KG1 (cell line): ENCODE results near the gene PRDM16.

Source experiments
- DNase-seq: peaks from one replicate; lab custom pipeline; 2025; lab: John Stamatoyannopoulos, UW

The PRDM16 gene

GRCh38 chr1:3068564-3069431 lies at the start of gene PRDM16:
Gene PRDM16 (plus strand): TSS chr1:3069203. CDS start chr1:3069260, 57 bp downstream.
- no peak for DNase-seq

- no peak for DNase-seq
Measured at GRCh38 chr1:3019516-3020051, 49.4 kb upstream of the PRDM16 start.

GRCh38 chr1:3020263-3020909 lies 48.6 kb upstream of the PRDM16 start:
- DNase-seq = no peak

GRCh38 chr1:3021233-3021671 lies 47.8 kb upstream of the PRDM16 start, which contains the start of gene ACTRT2:
Gene ACTRT2 (plus strand): TSS chr1:3021467. CDS start chr1:3021687, 220 bp downstream.
- DNase-seq = no peak

- DNase-seq = no peak
Measured at GRCh38 chr1:3021801-3022401, 47.1 kb upstream of the PRDM16 start.

- DNase-seq = no peak
Measured at GRCh38 chr1:3022511-3022973, 46.5 kb upstream of the PRDM16 start.

- no peak for DNase-seq
Measured at GRCh38 chr1:3022976-3023375, 46.0 kb upstream of the PRDM16 start.

- DNase-seq = no peak
Measured at GRCh38 chr1:3024019-3024418, 45.0 kb upstream of the PRDM16 start.

- DNase-seq = no peak
Measured at GRCh38 chr1:3024588-3024987, 44.4 kb upstream of the PRDM16 start.

- DNase-seq = no peak
Measured at GRCh38 chr1:3026124-3026523, 42.9 kb upstream of the PRDM16 start.

- no peak for DNase-seq
Measured at GRCh38 chr1:3026581-3027391, 42.2 kb upstream of the PRDM16 start.

- no peak for DNase-seq
Measured at GRCh38 chr1:3027611-3028371, 41.2 kb upstream of the PRDM16 start.

GRCh38 chr1:3028531-3029282 lies 40.3 kb upstream of the PRDM16 start:
- DNase-seq = no peak

- DNase-seq = no peak
Measured at GRCh38 chr1:3029481-3029961, 39.5 kb upstream of the PRDM16 start.

- no peak for DNase-seq
Measured at GRCh38 chr1:3029991-3030662, 38.9 kb upstream of the PRDM16 start.

- no peak for DNase-seq
Measured at GRCh38 chr1:3030663-3031381, 38.2 kb upstream of the PRDM16 start.

- DNase-seq = no peak
Measured at GRCh38 chr1:3031401-3032221, 37.4 kb upstream of the PRDM16 start.
